WTC11 (cell line): Measurements from ENCODE around the gene KERA. TPM values are rescaled to one million over a fixed set of nuclear protein-coding genes. Genes with fewer than 3 reads are reported as not detected.

Source experiments
- ATAC-seq: fragments of 200-7000 bp; cut with Tn5 transposase; 2 replicates; pipeline ENCODE4 v1.10.0; 2021; ENCODE audit warnings: mild to moderate bottlenecking, moderate library complexity
- CTCF ChIA-PET: fragments of 300-600 bp; sonication (Branson Sonifier 250); formaldehyde crosslinking; loops from one replicate; lab custom pipeline; 2021; ENCODE audit warnings: antibody characterized with exemption; lab: Charles Lee
- POLR2A ChIA-PET: fragments of 350-600 bp; sonication (Branson Sonifier 250); formaldehyde crosslinking; loops from one replicate; lab custom pipeline; 2021; ENCODE audit warnings: antibody characterized with exemption; lab: Charles Lee
- DNase-seq: peaks from one replicate; pipeline ENCODE4 v3.0.0; 2021; ENCODE audit warnings: low spot score
- H3K27ac Mint-ChIP-seq: 2 replicates; pipeline ENCODE4 v1.8.0; 2021; ENCODE audit warnings: mixed read lengths
- H3K27me3 Mint-ChIP-seq: 2 replicates; pipeline ENCODE4 v1.8.0; 2021; ENCODE audit warnings: low read depth, mild to moderate bottlenecking, moderate library complexity, mixed read lengths
- H3K36me3 Mint-ChIP-seq: 2 replicates; pipeline ENCODE4 v1.8.0; 2021; ENCODE audit warnings: mixed read lengths
- H3K4me1 Mint-ChIP-seq: 2 replicates; pipeline ENCODE4 v1.8.0; 2022; ENCODE audit warnings: mixed read lengths
- H3K4me3 Mint-ChIP-seq: 2 replicates; pipeline ENCODE4 v1.8.0; 2021; ENCODE audit warnings: mild to moderate bottlenecking, moderate library complexity, mixed read lengths
- H3K9me3 Mint-ChIP-seq: 2 replicates; pipeline ENCODE4 v1.8.0; 2021; ENCODE audit warnings: mixed read lengths
- CBFB ChIP-seq: sonication (generic); formaldehyde crosslinking; IDR thresholded peaks from 2 replicates; pipeline ENCODE4 v1.8.1; 2022; ENCODE audit warnings: mild to moderate bottlenecking, low read depth, missing genetic modification reagents
- CREB1 ChIP-seq: sonication (generic); formaldehyde crosslinking; IDR thresholded peaks from 2 replicates; pipeline ENCODE4 v1.8.0; 2023; ENCODE audit warnings: mild to moderate bottlenecking, missing genetic modification reagents
- ETV6 ChIP-seq: sonication (generic); formaldehyde crosslinking; IDR thresholded peaks from 2 replicates; pipeline ENCODE4 v1.8.1; 2022; ENCODE audit warnings: mild to moderate bottlenecking, missing genetic modification reagents
- FOXK1 ChIP-seq: sonication (generic); formaldehyde crosslinking; IDR thresholded peaks from 2 replicates; pipeline ENCODE4 v1.8.0; 2022; ENCODE audit warnings: mild to moderate bottlenecking, moderate library complexity, missing genetic modification reagents
- FOXP1 ChIP-seq: sonication (generic); formaldehyde crosslinking; IDR thresholded peaks from 2 replicates; pipeline ENCODE4 v1.8.0; 2022; ENCODE audit warnings: missing genetic modification reagents, mild to moderate bottlenecking, moderate library complexity, borderline replicate concordance
- JUN ChIP-seq: sonication (generic); formaldehyde crosslinking; IDR thresholded peaks from 2 replicates; pipeline ENCODE4 v1.8.0; 2023; ENCODE audit warnings: mild to moderate bottlenecking, missing genetic modification reagents
- NFE2L1 ChIP-seq: sonication (generic); formaldehyde crosslinking; IDR thresholded peaks from 2 replicates; pipeline ENCODE4 v1.8.1; 2023; ENCODE audit warnings: missing genetic modification reagents
- NFYB ChIP-seq: sonication (generic); formaldehyde crosslinking; conservative IDR thresholded peaks from 2 replicates; pipeline ENCODE4 v1.8.0; 2022; ENCODE audit warnings: low read depth, missing genetic modification reagents
- NR2C2 ChIP-seq: sonication (generic); formaldehyde crosslinking; IDR thresholded peaks from 2 replicates; pipeline ENCODE4 v1.8.0; 2022; ENCODE audit warnings: mild to moderate bottlenecking, missing genetic modification reagents
- SOX15 ChIP-seq: fragments of 250-450 bp; sonication (Bioruptor Pico); IDR thresholded peaks from 2 replicates; pipeline ENCODE4 v1.9.0; 2021; ENCODE audit warnings: mild to moderate bottlenecking
- ZNF121 ChIP-seq: sonication (generic); formaldehyde crosslinking; IDR thresholded peaks from 2 replicates; pipeline ENCODE4 v1.8.0; 2023; ENCODE audit warnings: missing genetic modification reagents
- ZNF317 ChIP-seq: sonication (generic); formaldehyde crosslinking; IDR thresholded peaks from 2 replicates; pipeline ENCODE4 v1.8.1; 2023; ENCODE audit warnings: low read depth, mild to moderate bottlenecking, moderate library complexity, missing genetic modification reagents, borderline replicate concordance
- ZNF396 ChIP-seq: fragments of 250-450 bp; sonication (Bioruptor Pico); IDR thresholded peaks from 2 replicates; pipeline ENCODE4 v1.8.0; 2021; ENCODE audit warnings: mild to moderate bottlenecking, moderate library complexity, borderline replicate concordance
- total RNA-seq: library from RNA; stranded (reverse); gene quantifications from 3 replicates; pipeline ENCODE4 v1.2.3, GENCODE V29; 2021
- TF ChIP-seq, protein P1 (sequence below): sonication (generic); formaldehyde crosslinking; IDR thresholded peaks from 2 replicates; pipeline ENCODE4 v1.8.1; 2023; ENCODE audit warnings: mild to moderate bottlenecking, missing genetic modification reagents, borderline replicate concordance
- TF ChIP-seq, protein P2 (sequence below): sonication (generic); formaldehyde crosslinking; IDR thresholded peaks from 2 replicates; pipeline ENCODE4 v1.8.1; 2023; ENCODE audit warnings: mild to moderate bottlenecking, missing genetic modification reagents
- TF ChIP-seq, protein P3 (sequence below): sonication (generic); formaldehyde crosslinking; IDR thresholded peaks from 2 replicates; pipeline ENCODE4 v1.8.0; 2023; ENCODE audit warnings: missing genetic modification reagents, mild to moderate bottlenecking, borderline replicate concordance
- TF ChIP-seq, protein P4 (sequence below): sonication (generic); formaldehyde crosslinking; conservative IDR thresholded peaks from 2 replicates; pipeline ENCODE4 v1.8.1; 2022; ENCODE audit warnings: mild to moderate bottlenecking, missing genetic modification reagents
- TF ChIP-seq, protein P5 (sequence below): sonication (generic); formaldehyde crosslinking; IDR thresholded peaks from 2 replicates; pipeline ENCODE4 v1.8.1; 2022; ENCODE audit warnings: mild to moderate bottlenecking, missing genetic modification reagents, moderate library complexity, borderline replicate concordance
- TF ChIP-seq, protein P6 (sequence below): sonication (generic); formaldehyde crosslinking; IDR thresholded peaks from 2 replicates; pipeline ENCODE4 v1.8.1; 2023; ENCODE audit warnings: mild to moderate bottlenecking, moderate library complexity, missing genetic modification reagents
- TF ChIP-seq, protein P7 (sequence below): sonication (generic); formaldehyde crosslinking; IDR thresholded peaks from 2 replicates; pipeline ENCODE4 v1.8.1; 2023; ENCODE audit warnings: mild to moderate bottlenecking, missing genetic modification reagents, moderate library complexity

The KERA gene
- total RNA-seq, 1 experiment from 2014 or later = not detected

DNA sequence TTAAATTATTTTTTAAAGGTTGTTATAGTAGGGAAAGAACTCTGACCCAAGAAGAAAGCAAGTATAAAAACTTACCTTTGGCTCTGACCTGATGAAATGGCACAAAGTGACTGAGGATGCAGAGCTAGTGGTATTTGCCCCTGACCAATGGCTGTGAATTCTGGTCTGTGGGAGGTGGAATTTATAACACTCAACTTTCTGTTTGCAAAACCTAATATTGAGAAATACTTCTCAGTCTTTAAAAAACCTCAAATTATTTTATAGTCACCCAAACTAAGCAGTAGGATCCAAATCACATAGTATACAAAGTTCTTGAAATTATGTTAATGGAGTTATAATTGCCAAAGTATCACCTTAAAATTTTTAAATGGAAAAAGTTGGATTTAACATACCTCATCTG lies 53.0 kb downstream of the KERA start, which contains the start of gene EPYC (continued):
- TF ChIP-seq, protein P1, sequence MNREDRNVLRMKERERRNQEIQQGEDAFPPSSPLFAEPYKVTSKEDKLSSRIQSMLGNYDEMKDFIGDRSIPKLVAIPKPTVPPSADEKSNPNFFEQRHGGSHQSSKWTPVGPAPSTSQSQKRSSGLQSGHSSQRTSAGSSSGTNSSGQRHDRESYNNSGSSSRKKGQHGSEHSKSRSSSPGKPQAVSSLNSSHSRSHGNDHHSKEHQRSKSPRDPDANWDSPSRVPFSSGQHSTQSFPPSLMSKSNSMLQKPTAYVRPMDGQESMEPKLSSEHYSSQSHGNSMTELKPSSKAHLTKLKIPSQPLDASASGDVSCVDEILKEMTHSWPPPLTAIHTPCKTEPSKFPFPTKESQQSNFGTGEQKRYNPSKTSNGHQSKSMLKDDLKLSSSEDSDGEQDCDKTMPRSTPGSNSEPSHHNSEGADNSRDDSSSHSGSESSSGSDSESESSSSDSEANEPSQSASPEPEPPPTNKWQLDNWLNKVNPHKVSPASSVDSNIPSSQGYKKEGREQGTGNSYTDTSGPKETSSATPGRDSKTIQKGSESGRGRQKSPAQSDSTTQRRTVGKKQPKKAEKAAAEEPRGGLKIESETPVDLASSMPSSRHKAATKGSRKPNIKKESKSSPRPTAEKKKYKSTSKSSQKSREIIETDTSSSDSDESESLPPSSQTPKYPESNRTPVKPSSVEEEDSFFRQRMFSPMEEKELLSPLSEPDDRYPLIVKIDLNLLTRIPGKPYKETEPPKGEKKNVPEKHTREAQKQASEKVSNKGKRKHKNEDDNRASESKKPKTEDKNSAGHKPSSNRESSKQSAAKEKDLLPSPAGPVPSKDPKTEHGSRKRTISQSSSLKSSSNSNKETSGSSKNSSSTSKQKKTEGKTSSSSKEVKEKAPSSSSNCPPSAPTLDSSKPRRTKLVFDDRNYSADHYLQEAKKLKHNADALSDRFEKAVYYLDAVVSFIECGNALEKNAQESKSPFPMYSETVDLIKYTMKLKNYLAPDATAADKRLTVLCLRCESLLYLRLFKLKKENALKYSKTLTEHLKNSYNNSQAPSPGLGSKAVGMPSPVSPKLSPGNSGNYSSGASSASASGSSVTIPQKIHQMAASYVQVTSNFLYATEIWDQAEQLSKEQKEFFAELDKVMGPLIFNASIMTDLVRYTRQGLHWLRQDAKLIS (CRISPR knock-in tag) = no peak
- TF ChIP-seq FOXK1 (CRISPR knock-in tag) (no peak), CREB1 (CRISPR knock-in tag) (no peak), FOXP1 (CRISPR knock-in tag) (no peak), CBFB (CRISPR knock-in tag) (no peak), ZNF396 (CRISPR knock-in tag) (no peak), NFE2L1 (CRISPR knock-in tag) (no peak)
- TF ChIP-seq, protein P2, sequence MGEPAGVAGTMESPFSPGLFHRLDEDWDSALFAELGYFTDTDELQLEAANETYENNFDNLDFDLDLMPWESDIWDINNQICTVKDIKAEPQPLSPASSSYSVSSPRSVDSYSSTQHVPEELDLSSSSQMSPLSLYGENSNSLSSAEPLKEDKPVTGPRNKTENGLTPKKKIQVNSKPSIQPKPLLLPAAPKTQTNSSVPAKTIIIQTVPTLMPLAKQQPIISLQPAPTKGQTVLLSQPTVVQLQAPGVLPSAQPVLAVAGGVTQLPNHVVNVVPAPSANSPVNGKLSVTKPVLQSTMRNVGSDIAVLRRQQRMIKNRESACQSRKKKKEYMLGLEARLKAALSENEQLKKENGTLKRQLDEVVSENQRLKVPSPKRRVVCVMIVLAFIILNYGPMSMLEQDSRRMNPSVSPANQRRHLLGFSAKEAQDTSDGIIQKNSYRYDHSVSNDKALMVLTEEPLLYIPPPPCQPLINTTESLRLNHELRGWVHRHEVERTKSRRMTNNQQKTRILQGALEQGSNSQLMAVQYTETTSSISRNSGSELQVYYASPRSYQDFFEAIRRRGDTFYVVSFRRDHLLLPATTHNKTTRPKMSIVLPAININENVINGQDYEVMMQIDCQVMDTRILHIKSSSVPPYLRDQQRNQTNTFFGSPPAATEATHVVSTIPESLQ (CRISPR knock-in tag) = no peak
- TF ChIP-seq, protein P3, sequence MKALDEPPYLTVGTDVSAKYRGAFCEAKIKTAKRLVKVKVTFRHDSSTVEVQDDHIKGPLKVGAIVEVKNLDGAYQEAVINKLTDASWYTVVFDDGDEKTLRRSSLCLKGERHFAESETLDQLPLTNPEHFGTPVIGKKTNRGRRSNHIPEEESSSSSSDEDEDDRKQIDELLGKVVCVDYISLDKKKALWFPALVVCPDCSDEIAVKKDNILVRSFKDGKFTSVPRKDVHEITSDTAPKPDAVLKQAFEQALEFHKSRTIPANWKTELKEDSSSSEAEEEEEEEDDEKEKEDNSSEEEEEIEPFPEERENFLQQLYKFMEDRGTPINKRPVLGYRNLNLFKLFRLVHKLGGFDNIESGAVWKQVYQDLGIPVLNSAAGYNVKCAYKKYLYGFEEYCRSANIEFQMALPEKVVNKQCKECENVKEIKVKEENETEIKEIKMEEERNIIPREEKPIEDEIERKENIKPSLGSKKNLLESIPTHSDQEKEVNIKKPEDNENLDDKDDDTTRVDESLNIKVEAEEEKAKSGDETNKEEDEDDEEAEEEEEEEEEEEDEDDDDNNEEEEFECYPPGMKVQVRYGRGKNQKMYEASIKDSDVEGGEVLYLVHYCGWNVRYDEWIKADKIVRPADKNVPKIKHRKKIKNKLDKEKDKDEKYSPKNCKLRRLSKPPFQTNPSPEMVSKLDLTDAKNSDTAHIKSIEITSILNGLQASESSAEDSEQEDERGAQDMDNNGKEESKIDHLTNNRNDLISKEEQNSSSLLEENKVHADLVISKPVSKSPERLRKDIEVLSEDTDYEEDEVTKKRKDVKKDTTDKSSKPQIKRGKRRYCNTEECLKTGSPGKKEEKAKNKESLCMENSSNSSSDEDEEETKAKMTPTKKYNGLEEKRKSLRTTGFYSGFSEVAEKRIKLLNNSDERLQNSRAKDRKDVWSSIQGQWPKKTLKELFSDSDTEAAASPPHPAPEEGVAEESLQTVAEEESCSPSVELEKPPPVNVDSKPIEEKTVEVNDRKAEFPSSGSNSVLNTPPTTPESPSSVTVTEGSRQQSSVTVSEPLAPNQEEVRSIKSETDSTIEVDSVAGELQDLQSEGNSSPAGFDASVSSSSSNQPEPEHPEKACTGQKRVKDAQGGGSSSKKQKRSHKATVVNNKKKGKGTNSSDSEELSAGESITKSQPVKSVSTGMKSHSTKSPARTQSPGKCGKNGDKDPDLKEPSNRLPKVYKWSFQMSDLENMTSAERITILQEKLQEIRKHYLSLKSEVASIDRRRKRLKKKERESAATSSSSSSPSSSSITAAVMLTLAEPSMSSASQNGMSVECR = no peak

DNA sequence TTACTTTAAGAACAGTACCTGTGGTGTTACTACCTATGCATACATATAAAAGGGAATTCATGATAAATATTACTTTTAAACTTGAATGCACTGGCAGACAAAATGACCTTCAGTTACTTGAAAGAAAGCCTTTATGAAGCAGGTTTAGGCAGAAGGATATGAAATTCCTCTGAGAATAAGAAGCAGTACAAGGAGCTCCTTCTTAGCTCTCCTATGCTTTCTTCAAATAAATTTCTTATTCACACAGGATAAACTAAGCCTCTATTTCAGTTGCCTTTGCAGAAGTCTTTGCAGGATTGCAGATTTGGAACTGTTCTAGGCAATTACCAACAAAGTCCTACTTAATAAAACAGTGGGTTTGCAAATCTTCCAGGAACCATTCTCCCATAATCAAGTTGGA lies 54.1 kb downstream of the KERA start:
- no peaks in the 10 kb centered on the region for H3K4me1 Mint-ChIP-seq
- ChIA-PET CTCF (interaction anchor here (0.6 kb wide), 1 partner anchor 16 kb away, joined by 3 read pairs; no protein-coding TSS in a partner anchor), POLR2A (no interaction called here)
- peaks cover 8% of the 10 kb centered on the region; the same call in 1 of the 2 replicates for H3K27me3 Mint-ChIP-seq
- H3K9me3 Mint-ChIP-seq = no peaks in the 10 kb centered on the region
- no peak overlapping the region for H3K27ac Mint-ChIP-seq
- no peaks in the 10 kb centered on the region for H3K36me3 Mint-ChIP-seq
- no peak for ATAC-seq
- no peak overlapping the region for H3K4me3 Mint-ChIP-seq
- DNase-seq = no peak
- TF ChIP-seq, protein P4, sequence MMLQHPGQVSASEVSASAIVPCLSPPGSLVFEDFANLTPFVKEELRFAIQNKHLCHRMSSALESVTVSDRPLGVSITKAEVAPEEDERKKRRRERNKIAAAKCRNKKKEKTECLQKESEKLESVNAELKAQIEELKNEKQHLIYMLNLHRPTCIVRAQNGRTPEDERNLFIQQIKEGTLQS (CRISPR knock-in tag) = no peak
- TF ChIP-seq ETV6 (CRISPR knock-in tag) (no peak), ZNF121 (CRISPR knock-in tag) (no peak), JUN (no peak), SOX15 (CRISPR knock-in tag) (no peak), NR2C2 (CRISPR knock-in tag) (no peak), NFYB (CRISPR knock-in tag) (no peak), ZNF317 (CRISPR knock-in tag) (no peak)
- TF ChIP-seq, protein P5, sequence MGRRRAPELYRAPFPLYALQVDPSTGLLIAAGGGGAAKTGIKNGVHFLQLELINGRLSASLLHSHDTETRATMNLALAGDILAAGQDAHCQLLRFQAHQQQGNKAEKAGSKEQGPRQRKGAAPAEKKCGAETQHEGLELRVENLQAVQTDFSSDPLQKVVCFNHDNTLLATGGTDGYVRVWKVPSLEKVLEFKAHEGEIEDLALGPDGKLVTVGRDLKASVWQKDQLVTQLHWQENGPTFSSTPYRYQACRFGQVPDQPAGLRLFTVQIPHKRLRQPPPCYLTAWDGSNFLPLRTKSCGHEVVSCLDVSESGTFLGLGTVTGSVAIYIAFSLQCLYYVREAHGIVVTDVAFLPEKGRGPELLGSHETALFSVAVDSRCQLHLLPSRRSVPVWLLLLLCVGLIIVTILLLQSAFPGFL (CRISPR knock-in tag) = no peak
- TF ChIP-seq, protein P6, sequence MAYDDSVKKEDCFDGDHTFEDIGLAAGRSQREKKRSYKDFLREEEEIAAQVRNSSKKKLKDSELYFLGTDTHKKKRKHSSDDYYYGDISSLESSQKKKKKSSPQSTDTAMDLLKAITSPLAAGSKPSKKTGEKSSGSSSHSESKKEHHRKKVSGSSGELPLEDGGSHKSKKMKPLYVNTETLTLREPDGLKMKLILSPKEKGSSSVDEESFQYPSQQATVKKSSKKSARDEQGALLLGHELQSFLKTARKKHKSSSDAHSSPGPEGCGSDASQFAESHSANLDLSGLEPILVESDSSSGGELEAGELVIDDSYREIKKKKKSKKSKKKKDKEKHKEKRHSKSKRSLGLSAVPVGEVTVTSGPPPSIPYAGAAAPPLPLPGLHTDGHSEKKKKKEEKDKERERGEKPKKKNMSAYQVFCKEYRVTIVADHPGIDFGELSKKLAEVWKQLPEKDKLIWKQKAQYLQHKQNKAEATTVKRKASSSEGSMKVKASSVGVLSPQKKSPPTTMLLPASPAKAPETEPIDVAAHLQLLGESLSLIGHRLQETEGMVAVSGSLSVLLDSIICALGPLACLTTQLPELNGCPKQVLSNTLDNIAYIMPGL = no peak
- TF ChIP-seq, protein P7, sequence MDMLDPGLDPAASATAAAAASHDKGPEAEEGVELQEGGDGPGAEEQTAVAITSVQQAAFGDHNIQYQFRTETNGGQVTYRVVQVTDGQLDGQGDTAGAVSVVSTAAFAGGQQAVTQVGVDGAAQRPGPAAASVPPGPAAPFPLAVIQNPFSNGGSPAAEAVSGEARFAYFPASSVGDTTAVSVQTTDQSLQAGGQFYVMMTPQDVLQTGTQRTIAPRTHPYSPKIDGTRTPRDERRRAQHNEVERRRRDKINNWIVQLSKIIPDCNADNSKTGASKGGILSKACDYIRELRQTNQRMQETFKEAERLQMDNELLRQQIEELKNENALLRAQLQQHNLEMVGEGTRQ (CRISPR knock-in tag) = no peak
